GM12875 (cell line): ENCODE measurements around the gene TTYH1.
"Not testable (repeated sequence)": the region's sequence is repeated elsewhere in the genome, so short reads cannot be mapped to it uniquely, and the experiment has no call there.

Experiments used
- H3K4me3 ChIP-seq: one replicate; pipeline ENCODE4 v1.5.1; 2011; ENCODE audit warnings: low read depth, low read length, control low read depth
- TF ChIP-seq, protein P1 (sequence below): IDR thresholded peaks from 2 replicates; pipeline ENCODE4 v1.5.1; 2011; ENCODE audit warnings: low read depth, mild to moderate bottlenecking, control low read depth, inconsistent platforms, low read length, moderate library complexity, borderline replicate concordance; ENCODE audit not compliant: insufficient read depth

TTYH1 gene

DNA sequence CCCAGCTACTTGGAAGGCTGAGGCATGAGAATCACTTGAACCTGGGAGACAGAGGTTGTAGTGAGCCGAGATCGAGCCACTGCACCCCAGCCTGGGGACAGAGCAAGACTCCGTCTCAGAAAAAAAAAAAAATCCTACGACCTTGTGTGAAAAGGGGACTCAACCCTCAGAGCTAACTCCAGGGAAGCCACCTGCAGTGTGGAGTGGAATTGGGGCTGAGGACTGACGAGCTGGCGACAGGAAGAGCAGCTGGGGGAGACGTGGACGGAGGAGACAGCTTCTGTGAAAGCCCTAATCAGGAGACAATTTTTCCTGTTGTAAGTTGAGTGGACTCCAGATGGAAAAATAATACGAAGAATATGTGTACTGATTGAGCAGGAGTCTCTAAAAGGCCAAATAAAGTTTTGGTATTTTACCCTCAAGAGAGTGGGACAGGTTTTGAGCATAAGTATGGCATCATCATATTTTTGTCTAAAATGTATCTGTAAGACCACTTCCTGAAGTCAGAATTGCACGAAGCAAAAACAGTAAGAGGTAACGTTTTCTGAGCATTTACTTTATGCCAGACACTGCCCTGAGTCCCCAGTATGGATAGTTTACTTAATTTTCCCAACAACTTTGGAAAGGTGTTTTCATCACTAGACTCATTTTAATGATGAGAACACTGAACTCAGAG, 38.5 kb upstream of the TTYH1 start:
- no peak overlapping the region for H3K4me3 ChIP-seq
- TF ChIP-seq, protein P1, sequence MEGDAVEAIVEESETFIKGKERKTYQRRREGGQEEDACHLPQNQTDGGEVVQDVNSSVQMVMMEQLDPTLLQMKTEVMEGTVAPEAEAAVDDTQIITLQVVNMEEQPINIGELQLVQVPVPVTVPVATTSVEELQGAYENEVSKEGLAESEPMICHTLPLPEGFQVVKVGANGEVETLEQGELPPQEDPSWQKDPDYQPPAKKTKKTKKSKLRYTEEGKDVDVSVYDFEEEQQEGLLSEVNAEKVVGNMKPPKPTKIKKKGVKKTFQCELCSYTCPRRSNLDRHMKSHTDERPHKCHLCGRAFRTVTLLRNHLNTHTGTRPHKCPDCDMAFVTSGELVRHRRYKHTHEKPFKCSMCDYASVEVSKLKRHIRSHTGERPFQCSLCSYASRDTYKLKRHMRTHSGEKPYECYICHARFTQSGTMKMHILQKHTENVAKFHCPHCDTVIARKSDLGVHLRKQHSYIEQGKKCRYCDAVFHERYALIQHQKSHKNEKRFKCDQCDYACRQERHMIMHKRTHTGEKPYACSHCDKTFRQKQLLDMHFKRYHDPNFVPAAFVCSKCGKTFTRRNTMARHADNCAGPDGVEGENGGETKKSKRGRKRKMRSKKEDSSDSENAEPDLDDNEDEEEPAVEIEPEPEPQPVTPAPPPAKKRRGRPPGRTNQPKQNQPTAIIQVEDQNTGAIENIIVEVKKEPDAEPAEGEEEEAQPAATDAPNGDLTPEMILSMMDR, result no peak

DNA sequence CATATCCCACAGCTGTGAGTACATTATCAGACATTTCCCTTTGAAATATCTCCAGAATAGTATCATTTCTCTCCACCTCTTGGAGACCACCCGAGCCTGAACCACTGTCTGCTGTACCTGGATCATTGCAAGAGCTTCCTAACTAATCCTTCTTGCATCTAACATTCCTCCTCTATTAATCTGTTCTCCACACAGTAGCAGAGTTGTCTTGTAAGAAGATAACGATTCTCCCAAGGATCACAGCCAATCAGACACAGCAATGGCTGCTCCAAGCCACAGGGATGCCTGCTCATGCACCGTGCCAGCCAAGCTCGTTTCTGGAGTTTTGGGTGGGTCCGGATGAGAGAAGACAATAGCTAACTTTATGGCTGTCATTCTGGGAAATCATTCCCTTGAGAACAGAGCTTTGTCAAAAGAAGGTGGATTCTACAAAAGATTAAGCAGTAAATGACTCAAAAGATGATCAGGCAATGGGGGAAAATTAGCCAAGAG, 36.0 kb upstream of the TTYH1 start:
- H3K4me3 ChIP-seq, result no peak overlapping the region
- TF ChIP-seq, protein P1, result no peak

DNA sequence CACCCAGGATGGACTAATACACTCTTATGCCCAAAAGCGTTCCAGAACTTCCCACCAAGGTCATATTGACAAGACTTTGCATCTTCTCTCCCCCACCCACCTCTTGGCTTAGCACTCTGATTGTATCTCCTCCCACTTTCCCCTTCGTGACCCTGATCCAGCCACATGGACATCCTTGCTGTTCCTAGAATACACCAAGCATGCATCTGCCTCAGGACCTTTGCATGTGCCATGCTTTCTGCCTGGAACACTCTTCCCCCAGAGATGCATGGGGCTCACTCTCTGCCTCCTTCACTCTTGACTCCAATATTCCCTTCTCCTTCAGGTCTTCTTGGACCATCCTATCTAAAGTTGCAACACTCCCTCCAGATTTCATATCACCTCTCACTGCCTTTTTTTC, 34.4 kb upstream of the TTYH1 start:
- no peak overlapping the region for H3K4me3 ChIP-seq
- TF ChIP-seq, protein P1, result no peak

DNA sequence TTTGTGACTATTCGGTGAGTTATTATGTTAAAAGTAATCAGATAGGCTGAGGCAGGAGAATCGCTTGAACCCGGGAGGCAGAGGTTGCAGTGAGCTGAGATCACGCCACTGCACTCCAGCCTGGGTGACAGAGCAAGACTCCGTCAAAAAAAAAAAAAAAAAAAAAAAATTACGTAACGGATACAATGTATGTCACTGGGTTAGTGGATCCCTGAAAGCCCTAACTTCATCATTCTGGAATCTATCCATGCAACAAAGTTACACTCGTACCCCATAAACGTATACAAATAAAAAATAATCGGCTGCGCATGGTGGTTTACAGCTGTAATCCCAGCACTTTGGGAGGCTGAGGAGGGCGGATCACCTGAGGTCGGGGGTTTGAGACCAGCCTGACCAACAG, 33.2 kb upstream of the TTYH1 start:
- not testable (repeated sequence) for H3K4me3 ChIP-seq

DNA sequence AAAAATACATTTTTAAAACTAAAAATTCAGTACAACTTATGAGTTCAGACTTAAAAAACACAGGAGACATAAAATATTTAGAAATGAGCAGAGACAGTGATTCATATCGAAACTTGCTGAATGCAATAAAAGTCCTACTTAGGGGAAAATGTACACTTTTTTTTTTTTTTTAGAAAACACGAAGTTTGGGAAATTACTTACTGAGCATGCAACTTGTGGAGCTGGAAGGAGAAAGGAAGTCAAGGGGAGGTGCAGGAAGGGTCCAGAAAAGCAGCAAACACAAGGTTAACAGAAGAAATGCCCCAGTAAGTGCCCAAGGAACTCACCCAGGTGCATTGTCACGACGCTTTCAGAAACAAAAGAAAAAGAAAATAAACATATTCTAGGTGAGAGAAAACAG, 31.9 kb upstream of the TTYH1 start:
- TF ChIP-seq, protein P1, result no peak
- H3K4me3 ChIP-seq, result no peak overlapping the region

DNA sequence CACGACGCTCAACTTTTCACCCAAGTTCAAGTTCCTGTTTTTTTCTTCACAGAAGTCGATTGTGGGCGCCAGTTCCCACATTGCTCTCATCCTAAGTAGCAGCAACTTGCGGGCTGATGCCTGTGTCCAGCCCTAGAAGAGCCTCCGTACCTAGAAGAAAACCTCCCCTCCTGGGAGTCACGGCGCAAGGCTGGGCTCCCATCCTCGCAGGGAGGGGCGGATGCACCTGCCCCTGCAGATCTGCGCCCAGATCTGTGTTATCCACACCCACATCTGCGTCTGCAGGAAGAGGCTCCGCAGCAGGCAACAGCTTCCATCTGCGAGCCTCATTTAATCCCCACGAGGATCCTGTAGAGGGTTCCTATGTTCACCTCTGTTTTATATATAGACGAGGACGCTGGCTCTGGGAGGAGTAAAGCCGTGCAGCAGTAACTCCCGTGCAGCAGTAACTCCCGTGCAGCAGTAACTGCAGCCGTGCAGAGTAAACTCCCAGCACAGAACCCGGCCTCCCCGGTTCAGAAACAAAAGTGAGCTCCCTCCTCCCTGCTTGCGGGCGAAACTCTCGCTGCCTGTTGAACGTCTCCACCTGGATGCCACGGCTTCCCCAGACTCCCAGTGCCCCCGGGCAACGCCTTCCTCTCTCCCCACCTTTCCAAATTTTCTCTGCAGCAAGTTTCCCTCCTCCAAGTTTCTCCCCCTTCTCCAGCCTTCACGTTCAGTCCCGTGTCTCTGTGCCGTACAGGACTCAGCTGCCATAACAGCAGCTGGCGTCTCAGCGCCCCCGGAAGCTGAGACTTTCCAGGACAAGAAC, 27.1 kb upstream of the TTYH1 start:
- no peak overlapping the region for H3K4me3 ChIP-seq
- TF ChIP-seq, protein P1, result no peak

DNA sequence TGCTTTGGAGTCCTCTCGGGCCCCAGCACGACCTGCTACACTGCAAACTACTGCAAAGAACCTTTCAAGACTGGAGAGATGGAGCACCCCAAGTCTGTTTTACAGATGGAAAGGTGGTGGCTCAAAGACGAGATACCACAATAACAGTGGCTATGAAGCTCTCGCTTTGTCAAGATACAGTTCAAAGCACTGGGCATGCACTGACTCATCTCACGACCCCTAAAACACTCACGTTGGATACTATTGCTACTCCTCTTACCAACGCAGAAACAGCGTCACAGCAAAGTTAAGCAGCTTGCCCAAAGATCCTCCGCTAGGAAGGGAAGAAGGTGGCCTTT, 26.5 kb upstream of the TTYH1 start:
- H3K4me3 ChIP-seq, result no peak overlapping the region
- TF ChIP-seq, protein P1, result no peak
